GM23338 (cell line): ENCODE results near the gene ADGRL3. TPM values are rescaled to one million over a fixed set of nuclear protein-coding genes. Genes with fewer than 3 reads are reported as not detected.

Source experiments
- ATAC-seq: fragments of 200-7000 bp; cut with Tn5 transposase; 3 replicates; pipeline ENCODE4 v1.9.1; 2020
- DNase-seq: peaks from one replicate; pipeline ENCODE4 v3.0.0-alpha.2; 2015; ENCODE audit warnings: low spot score
- H2AFZ ChIP-seq: fragments of 200-600 bp; sonication (generic); 2 replicates; pipeline ENCODE4 v1.8.0; 2016; ENCODE audit warnings: antibody characterized with exemption, mild to moderate bottlenecking, moderate library complexity
- H3F3A ChIP-seq: fragments of 200-600 bp; sonication (generic); replicated peaks from 2 replicates; pipeline ENCODE4 v1.8.0; 2017; ENCODE audit warnings: antibody characterized with exemption, mixed run types, low read depth
- H3K27ac ChIP-seq: fragments of 200-600 bp; sonication (generic); 2 replicates; pipeline ENCODE4 v1.6.1; 2016; ENCODE audit warnings: low read depth
- H3K27me3 ChIP-seq: fragments of 200-600 bp; sonication (generic); 2 replicates; pipeline ENCODE4 v1.8.0; 2016; ENCODE audit warnings: mild to moderate bottlenecking, mixed run types, moderate library complexity; ENCODE audit not compliant: insufficient read depth
- H3K36me3 ChIP-seq: fragments of 200-600 bp; sonication (generic); 2 replicates; pipeline ENCODE4 v1.8.0; 2016; ENCODE audit warnings: mild to moderate bottlenecking; ENCODE audit not compliant: insufficient read depth
- H3K4me1 ChIP-seq: fragments of 200-600 bp; sonication (generic); 2 replicates; pipeline ENCODE4 v1.8.0; 2016; ENCODE audit warnings: mild to moderate bottlenecking, moderate library complexity; ENCODE audit not compliant: insufficient read depth
- H3K4me2 ChIP-seq: fragments of 200-600 bp; sonication (generic); 2 replicates; pipeline ENCODE4 v1.7.1; 2017; ENCODE audit warnings: mixed run types
- H3K4me3 ChIP-seq: fragments of 200-600 bp; sonication (generic); 2 replicates; pipeline ENCODE4 v1.6.1; 2016; ENCODE audit warnings: mixed run types
- H3K79me2 ChIP-seq: fragments of 200-600 bp; sonication (generic); replicated peaks from 2 replicates; pipeline ENCODE4 v1.8.0; 2017; ENCODE audit warnings: mild to moderate bottlenecking; ENCODE audit not compliant: insufficient read depth
- H3K9me2 ChIP-seq: fragments of 200-600 bp; sonication (generic); 2 replicates; pipeline ENCODE4 v1.8.0; 2017; ENCODE audit not compliant: insufficient read depth
- H4K20me1 ChIP-seq: fragments of 200-600 bp; sonication (generic); replicated peaks from 2 replicates; pipeline ENCODE4 v1.8.0; 2017; ENCODE audit warnings: mild to moderate bottlenecking; ENCODE audit not compliant: insufficient read depth
- H3K27ac Mint-ChIP-seq: 2 replicates; pipeline ENCODE4 v1.8.0; 2020; ENCODE audit warnings: inconsistent platforms, mild to moderate bottlenecking, moderate library complexity, mixed read lengths
- H3K27me3 Mint-ChIP-seq: 3 replicates; pipeline ENCODE4 v1.8.0; 2022; ENCODE audit warnings: low read depth, mild to moderate bottlenecking, moderate library complexity, mixed read lengths, inconsistent platforms; ENCODE audit not compliant: insufficient read depth, poor library complexity
- H3K36me3 Mint-ChIP-seq: 3 replicates; pipeline ENCODE4 v1.8.0; 2021; ENCODE audit warnings: low read depth, mild to moderate bottlenecking, inconsistent platforms, moderate library complexity, mixed read lengths
- H3K4me1 Mint-ChIP-seq: 3 replicates; pipeline ENCODE4 v1.8.0; 2020; ENCODE audit warnings: mild to moderate bottlenecking, inconsistent platforms, mixed read lengths
- H3K4me3 Mint-ChIP-seq: 3 replicates; pipeline ENCODE4 v1.8.0; 2021; ENCODE audit warnings: moderate library complexity, mild to moderate bottlenecking, inconsistent platforms, mixed read lengths
- H3K9me3 Mint-ChIP-seq: 3 replicates; pipeline ENCODE4 v1.8.0; 2020; ENCODE audit warnings: moderate library complexity, mild to moderate bottlenecking, inconsistent platforms, mixed read lengths
- CTCF ChIP-seq, 2 experiments: fragments of 200-600 bp in 1 of 2; sonication (generic) in 1 of 2; conservative IDR thresholded peaks; 2 replicates each; pipeline versions ENCODE4 v1.5.1 to v1.6.1; 2016 to 2017; ENCODE audit warnings: antibody characterized with exemption in 2 of 2, low read depth in 2 of 2, mild to moderate bottlenecking in 2 of 2, moderate library complexity in 1 of 2
- ETS1 ChIP-seq: IDR thresholded peaks from 2 replicates; pipeline ENCODE4 v1.6.1; 2016; ENCODE audit warnings: antibody characterized with exemption
- EZH2 ChIP-seq: fragments of 200-600 bp; sonication (generic); IDR thresholded peaks from one replicate; pipeline ENCODE4 v1.8.0; 2017; ENCODE audit warnings: antibody characterized with exemption, mild to moderate bottlenecking, low read depth; ENCODE audit not compliant: unreplicated experiment
- JUNB ChIP-seq: IDR thresholded peaks from one replicate; pipeline ENCODE4 v1.6.1; 2016; ENCODE audit warnings: antibody characterized with exemption; ENCODE audit not compliant: unreplicated experiment
- NANOG ChIP-seq: IDR thresholded peaks from 2 replicates; pipeline ENCODE4 v1.6.1; 2016; ENCODE audit warnings: antibody characterized with exemption, borderline replicate concordance
- STAT1 ChIP-seq: IDR thresholded peaks from one replicate; pipeline ENCODE4 v1.6.1; 2016; ENCODE audit warnings: antibody characterized with exemption; ENCODE audit not compliant: unreplicated experiment
- ZNF114 ChIP-seq: fragments of 250-450 bp; sonication (Bioruptor Pico); IDR thresholded peaks from 2 replicates; pipeline ENCODE4 v1.5.0; 2020; ENCODE audit warnings: mild to moderate bottlenecking, moderate library complexity
- polyA plus RNA-seq: library from polyadenylated mRNA; unstranded; fragments of >200 nt; fragmentation: Nextera tagmentation; extraction: Ambion mirVana; gene quantifications from 2 replicates; pipeline ENCODE4 v1.2.1, GENCODE V29; 2016
- total RNA-seq: library from RNA; depleted of rRNA; stranded (reverse); fragments of >200 nt; shearing (Covaris generic); gene quantifications from 2 replicates; pipeline ENCODE4 v1.2.3, GENCODE V29; 2014

The ADGRL3 gene
- total and polyA plus RNA-seq, 2 experiments from 2014 or later, result 9.7 to 16.5 TPM

GRCh38 chr4:62118558-62118957 lies 918.4 kb downstream of the ADGRL3 start:
- Histone ChIP-seq H2AFZ (no peak overlapping the region), H3F3A (no peaks in the 10 kb centered on the region), H3K4me1 (no peaks in the 10 kb centered on the region), H3K9me2 (no peaks in the 10 kb centered on the region), H3K36me3 (no peaks in the 10 kb centered on the region), H3K79me2 (no peaks in the 10 kb centered on the region), H3K4me3 (no peak overlapping the region), H3K27me3 (no peaks in the 10 kb centered on the region), H3K4me2 (no peak overlapping the region), H3K27ac (no peak overlapping the region), H4K20me1 (no peaks in the 10 kb centered on the region)
- no peaks in the 10 kb centered on the region for H3K9me3 Mint-ChIP-seq
- no peak for ATAC-seq
- no peak for TF ChIP-seq JUNB
- no peak for TF ChIP-seq ZNF114 (CRISPR knock-in tag)
- TF ChIP-seq NANOG, result no peak
- TF ChIP-seq EZH2, result no peak
- H3K4me1 Mint-ChIP-seq, result no peaks in the 10 kb centered on the region
- DNase-seq, result no peak
- H3K4me3 Mint-ChIP-seq, result no peak overlapping the region
- H3K27me3 Mint-ChIP-seq, result no peaks in the 10 kb centered on the region
- no peak overlapping the region for H3K27ac Mint-ChIP-seq
- no peaks in the 10 kb centered on the region for H3K36me3 Mint-ChIP-seq

- Mint-ChIP-seq H3K36me3 (no peaks in the 10 kb centered on the region), H3K27me3 (no peaks in the 10 kb centered on the region), H3K4me3 (no peak overlapping the region), H3K4me1 (no peaks in the 10 kb centered on the region), H3K27ac (no peak overlapping the region), H3K9me3 (no peaks in the 10 kb centered on the region)
- Histone ChIP-seq H3K36me3 (no peaks in the 10 kb centered on the region), H3K9me2 (no peaks in the 10 kb centered on the region), H4K20me1 (no peaks in the 10 kb centered on the region), H3K4me2 (no peak overlapping the region), H3K4me1 (no peaks in the 10 kb centered on the region), H3K27me3 (no peaks in the 10 kb centered on the region), H3K27ac (no peak overlapping the region), H2AFZ (no peak overlapping the region), H3F3A (no peaks in the 10 kb centered on the region), H3K4me3 (no peak overlapping the region), H3K79me2 (no peaks in the 10 kb centered on the region)
- TF ChIP-seq ETS1 (no peak), CTCF (conservative IDR thresholded peaks at IDR 0.05; ENCODE audit: low read depth in 2 of 2) (no peak), STAT1 (no peak), EZH2 (no peak), NANOG (no peak)
- ATAC-seq (no peak), DNase-seq (no peak)
Observed at GRCh38 chr4:62119195-62119594, 919.1 kb downstream of the ADGRL3 start.
